ENCODE measurements around the gene PRSS57.
A peak's percentile ranks its signal among the peaks of the same experiment; 100 is the strongest.
"Not testable (repeated sequence)": the region's sequence is repeated elsewhere in the genome, so short reads cannot be mapped to it uniquely, and the experiment has no call there.

Gene PRSS57

GRCh38 chr19:723247-723646, 28.0 kb upstream of the PRSS57 start:
- no peak for DNase-seq

- DNase-seq = peak in 2 of 51 donors; percentile 8 to 18
Observed at GRCh38 chr19:722553-723101, 27.4 kb upstream of the PRSS57 start.

DNA sequence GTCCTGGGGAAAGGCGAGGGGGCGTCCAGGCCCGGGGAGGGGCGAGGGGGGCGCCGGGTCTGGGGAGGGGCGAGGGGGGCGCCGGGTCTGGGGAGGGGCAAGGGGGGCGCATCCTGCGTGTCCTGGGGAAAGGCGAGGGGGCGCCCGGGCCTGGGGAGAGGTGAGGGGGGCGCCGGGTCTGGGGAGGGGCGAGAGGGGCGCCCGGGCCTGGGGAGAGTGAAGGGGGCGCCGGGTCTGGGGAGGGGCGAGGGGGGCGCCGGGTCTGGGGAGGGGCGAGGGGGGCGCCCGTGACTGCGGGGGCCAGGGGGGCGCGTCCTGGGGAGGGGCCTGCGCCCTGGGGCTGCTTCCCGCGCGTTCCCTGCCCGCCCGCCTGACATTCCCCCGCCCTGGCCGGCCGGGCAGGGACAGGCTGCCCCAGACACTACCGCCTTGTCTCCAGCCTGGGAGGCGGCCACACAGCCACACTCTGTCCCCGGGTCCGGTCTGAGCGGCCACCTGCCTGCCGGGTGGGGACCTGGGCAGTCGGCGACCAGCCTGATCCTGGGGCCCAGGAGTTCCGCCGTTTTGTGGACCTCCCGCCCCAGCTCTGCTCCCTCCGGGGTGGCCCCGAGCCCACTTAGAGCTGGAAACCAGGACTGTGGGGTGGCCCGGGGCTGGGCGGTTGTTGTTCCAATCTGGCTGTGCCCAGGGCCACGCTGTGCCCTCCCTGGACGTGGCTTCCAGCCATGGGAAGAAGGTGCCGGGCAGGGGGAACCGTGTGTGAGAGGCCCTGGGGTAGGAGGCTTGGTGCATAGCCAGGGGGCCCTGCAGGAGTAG, 25.3 kb upstream of the PRSS57 start:
- peak in 45 of 51 donors; percentile 23 to 87 (median 66) for DNase-seq

GRCh38 chr19:719636-720344, 24.5 kb upstream of the PRSS57 start:
- peak in 34 of 51 donors; percentile 17 to 74 (median 50) for DNase-seq

DNA sequence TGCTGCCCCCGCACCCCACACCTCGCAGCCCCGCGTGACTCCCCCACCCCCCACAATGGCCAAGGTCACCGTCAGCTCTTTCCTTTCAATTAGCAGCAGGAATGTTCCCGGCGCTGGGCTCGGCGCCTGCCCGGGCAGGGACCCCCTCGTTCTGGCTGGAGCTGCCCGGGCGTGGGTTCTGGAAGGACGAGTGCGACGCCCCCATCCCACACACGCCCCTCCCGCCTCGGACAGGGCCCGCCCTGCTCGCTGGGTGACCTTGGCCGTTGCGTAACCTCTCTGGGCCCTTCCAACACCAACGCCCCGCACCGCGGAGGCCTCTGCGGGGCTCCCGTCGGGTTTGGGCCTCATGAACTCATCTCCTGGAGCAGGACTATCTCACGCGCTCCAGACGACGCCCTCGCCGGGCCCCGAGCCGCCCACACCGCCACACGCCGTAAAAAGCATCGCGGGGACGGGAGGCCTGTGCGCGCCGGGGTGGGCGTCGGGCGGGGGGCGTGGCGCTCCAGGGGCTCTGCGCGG, 23.8 kb upstream of the PRSS57 start:
- peak in 37 of 51 donors; percentile 14 to 81 (median 62) for DNase-seq

DNA sequence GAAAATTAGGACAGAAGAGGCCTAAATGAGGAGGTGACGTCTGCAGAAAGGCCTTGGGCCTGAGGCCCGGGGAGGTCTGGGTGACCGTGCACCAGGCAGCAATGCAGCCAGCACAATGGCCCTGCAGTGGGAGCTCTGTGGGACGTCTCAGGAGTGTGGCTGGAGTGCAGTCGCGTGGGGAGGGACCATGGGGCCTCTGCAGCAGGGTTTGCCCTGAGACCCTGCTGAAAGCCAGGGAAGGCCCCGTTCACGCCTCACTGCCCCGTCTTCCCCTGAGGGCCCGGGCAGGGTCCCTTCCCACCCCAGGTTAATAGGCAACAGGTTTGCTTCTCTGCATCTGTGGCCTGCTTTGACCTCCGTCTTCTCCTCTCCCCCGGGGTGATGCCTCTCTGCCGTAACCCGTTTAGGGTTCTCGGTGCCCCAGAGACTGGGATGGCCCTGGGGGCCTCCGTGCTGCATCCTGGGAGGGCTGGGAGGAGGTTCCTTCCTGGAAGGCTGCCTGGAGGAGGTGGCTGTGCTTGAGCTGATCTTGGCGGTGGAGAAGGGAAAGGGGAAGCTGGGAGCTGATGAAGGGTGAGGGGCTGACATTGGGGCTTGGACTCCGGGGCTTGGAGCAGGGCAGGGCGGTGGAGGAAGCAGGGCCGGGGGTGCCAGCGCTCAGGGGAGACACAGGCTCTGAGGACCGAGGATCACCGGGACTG, 23.1 kb upstream of the PRSS57 start:
- peak in 25 of 51 donors; percentile 9 to 80 (median 45) for DNase-seq

- no peak for DNase-seq
Observed at GRCh38 chr19:715347-715746, 20.1 kb upstream of the PRSS57 start.

DNA sequence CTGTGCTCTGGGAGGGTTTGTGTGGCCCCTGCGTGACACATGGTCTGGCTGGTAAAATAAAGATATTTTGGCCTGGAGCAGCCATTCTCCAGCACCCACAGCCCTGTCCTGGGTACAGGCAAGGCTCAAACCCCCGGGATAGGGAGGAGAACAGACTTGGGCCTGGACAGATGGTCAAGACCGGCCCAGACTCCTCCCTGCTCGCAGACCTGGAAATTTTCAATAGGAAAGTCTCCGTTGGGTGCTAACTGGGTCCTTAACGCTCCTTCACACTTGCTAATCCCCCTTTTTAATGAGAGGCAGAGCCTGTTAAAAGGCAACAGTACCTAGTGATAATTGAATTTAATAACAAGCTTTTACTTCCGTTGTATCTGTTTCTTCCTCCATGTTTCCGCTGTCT, 16.0 kb upstream of the PRSS57 start:
- peak in 1 of 51 donors; percentile 15 for DNase-seq

DNA sequence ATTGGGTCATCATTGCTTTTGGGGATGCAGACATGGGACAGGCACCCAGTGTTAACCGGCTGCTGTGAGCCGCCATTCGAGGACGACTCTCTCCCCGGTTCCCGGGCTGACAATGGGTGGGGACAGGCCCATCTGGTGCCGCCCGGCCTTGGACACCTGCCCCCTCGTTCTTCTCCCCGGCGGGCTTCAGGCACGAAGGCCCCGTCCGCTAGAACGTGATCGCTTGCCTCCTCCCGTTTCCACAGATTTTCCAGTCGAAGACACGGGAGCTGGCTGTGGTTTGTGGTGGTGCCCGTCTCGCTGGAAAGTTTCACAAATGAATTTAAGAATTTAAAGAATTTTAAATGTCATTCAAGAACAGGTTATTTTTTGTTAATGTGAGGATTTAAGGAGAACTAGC, 15.5 kb upstream of the PRSS57 start:
- peak in 3 of 51 donors; percentile 11 to 15 (median 11) for DNase-seq

DNA sequence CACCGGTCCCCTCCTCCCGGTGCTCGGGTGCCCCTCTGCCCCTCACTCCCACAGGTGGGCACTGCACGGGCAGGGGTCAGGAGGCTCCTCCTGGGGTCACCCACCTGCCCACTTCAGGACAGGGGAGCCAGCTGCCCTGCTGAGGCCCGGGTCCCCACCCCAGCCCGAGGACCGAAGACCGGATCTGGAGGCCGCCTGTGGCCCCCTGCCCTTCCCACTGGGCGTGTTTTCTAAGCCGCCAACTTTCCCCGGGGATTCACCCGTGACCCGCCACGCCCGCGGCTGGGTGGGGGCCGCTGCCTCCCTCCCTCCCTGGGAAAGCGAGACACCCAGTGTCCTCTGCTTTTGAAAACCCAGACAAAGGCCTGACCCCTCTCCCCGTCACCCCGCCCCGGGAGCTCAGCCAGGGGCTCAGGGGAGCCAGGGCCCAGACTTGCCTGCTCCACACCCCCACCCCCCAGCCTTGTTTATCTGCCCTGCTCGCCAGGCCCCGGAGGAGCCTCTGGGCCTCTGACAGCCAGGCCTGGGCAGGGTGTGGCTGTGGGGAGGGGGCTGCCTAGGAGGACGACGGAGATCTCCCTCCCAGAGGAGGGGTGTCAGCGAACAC, 14.8 kb upstream of the PRSS57 start:
- peak in 31 of 51 donors; percentile 9 to 79 (median 35) for DNase-seq

- peak in 1 of 51 donors; percentile 45 for DNase-seq
Observed at GRCh38 chr19:709196-709964, 14.1 kb upstream of the PRSS57 start.

- DNase-seq = peak in 29 of 51 donors; percentile 6 to 66 (median 38)
Observed at GRCh38 chr19:708154-709143, 13.2 kb upstream of the PRSS57 start, which contains the start of gene PALM. TSS of gene PALM (plus strand) at chr19:708935. CDS start at chr19:709147, 212 bp downstream.

DNA sequence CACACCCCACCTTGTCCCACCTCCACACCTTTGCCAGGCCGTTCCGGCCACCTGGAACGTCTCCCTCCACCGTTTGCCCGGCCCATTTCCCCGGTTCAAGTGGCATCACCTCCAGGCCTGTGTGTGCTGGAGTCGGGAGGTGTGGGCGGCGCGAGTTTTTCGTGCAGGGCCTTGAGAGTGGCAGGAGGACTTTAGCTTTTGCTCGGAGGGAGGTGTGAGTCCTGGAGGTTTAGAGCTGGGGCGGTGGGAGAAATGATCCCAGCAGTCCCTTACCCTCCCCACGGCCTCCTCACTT, 9.1 kb upstream of the PRSS57 start:
- no peak for DNase-seq

GRCh38 chr19:703651-704446, 8.6 kb upstream of the PRSS57 start:
- DNase-seq = peak in 14 of 51 donors; percentile 6 to 45 (median 30)

DNA sequence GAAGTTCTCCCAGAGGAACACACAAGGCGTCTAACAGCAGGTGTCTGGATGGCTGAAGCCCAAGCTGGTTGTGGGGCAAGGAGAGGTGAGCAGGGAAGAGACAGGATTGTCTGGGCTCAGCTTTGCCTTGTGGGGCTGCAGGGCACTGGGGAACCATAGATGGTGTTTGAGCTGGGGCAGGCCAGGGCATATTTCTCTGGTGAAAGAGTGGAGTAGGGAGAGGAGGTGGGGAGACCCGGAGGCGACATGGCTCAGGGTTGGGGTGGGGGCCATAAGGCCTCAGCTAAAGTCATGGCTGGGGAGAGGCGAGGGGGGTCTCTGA, 8.0 kb upstream of the PRSS57 start:
- DNase-seq = no peak

DNA sequence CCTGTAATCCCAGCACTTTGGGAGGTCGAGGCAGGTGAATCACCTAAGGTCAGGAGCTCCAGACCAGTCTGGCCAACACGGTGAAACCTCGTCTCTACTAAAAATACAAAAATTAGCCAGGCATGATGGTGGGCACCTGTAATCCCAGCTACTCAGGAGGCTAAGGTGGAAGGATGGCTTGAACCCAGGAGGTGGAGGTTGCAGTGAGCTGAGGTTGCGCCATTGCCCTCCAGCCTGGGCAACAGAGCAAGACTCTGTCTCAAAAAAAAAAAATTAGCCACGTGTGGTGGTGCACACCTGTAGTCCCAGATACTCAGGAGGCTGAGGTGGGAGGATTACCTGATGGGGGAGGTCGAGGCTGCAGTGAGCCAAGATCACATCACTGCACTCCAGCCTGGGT, 7.6 kb upstream of the PRSS57 start:
- DNase-seq = not testable (repeated sequence)

- not testable (repeated sequence) for DNase-seq
Observed at GRCh38 chr19:699885-700284, 4.6 kb upstream of the PRSS57 start.

- not testable (repeated sequence) for DNase-seq
Observed at GRCh38 chr19:698529-698928, 3.3 kb upstream of the PRSS57 start.
